ENCODE data around the gene ERFE.
"Not testable (repeated sequence)": the region's sequence is repeated elsewhere in the genome, so short reads cannot be mapped to it uniquely, and the experiment has no call there.

ERFE gene, protein sequence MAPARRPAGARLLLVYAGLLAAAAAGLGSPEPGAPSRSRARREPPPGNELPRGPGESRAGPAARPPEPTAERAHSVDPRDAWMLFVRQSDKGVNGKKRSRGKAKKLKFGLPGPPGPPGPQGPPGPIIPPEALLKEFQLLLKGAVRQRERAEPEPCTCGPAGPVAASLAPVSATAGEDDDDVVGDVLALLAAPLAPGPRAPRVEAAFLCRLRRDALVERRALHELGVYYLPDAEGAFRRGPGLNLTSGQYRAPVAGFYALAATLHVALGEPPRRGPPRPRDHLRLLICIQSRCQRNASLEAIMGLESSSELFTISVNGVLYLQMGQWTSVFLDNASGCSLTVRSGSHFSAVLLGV

DNA sequence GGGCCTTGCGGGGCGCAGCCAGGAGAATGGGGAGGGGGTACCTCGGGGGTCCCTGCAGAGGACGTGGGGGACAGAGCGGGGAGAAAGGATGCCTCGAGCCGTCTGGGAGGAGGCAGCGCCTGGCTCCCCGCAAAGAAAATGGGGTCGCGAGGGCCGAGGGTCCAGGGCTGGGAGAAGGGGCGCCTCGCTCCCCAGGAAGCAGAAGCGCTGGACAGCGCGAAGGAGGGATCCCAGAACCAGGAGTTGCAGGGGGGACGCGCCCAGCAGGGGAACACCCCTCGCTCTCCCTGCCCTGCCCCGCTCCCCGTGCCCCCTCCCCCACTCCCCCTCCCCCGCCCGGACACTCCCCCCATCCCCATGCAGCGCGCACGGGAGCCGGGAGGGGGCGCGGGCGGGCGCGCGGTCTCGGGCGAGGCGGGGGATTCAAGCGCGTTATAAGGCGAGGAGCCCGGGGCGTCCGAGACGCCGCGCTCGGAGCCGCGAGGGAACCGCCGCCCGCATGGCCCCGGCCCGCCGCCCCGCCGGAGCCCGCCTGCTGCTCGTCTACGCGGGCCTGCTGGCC lies at the start of gene ERFE:
ERFE (plus strand) TSS at position 462 of the 562 bp plus-strand sequence; CDS start at position 500, 38 bp downstream.
- no peak for DNase-seq

GRCh38 chr2:238113611-238114010 lies 45.2 kb upstream of the ERFE start:
- DNase-seq: no peak

DNA sequence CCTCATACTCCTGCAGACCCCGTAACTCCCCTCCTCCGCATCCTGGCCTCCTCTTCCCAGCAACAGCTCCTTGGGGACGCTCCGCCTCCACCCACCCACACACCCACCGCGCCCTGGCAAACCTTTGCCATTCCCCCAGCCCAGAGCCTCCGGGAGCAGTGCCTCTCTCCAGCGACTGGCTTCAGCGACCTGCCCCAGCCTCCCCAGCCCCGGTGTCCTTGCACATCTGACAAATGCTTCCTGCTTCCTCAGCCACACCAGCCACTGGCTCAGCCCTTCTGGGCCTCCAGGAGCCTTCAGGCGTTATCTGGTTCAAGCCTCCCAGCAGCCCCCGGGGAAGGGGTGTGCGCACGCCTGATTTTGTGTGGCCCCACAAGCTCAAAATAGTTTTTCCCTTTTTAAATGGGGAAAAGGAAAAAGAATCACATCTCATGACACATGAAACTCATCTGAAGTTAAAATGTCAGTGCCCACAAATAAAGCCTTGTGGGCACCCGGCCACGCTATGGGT lies 44.4 kb upstream of the ERFE start:
- DNase-seq: no peak

DNA sequence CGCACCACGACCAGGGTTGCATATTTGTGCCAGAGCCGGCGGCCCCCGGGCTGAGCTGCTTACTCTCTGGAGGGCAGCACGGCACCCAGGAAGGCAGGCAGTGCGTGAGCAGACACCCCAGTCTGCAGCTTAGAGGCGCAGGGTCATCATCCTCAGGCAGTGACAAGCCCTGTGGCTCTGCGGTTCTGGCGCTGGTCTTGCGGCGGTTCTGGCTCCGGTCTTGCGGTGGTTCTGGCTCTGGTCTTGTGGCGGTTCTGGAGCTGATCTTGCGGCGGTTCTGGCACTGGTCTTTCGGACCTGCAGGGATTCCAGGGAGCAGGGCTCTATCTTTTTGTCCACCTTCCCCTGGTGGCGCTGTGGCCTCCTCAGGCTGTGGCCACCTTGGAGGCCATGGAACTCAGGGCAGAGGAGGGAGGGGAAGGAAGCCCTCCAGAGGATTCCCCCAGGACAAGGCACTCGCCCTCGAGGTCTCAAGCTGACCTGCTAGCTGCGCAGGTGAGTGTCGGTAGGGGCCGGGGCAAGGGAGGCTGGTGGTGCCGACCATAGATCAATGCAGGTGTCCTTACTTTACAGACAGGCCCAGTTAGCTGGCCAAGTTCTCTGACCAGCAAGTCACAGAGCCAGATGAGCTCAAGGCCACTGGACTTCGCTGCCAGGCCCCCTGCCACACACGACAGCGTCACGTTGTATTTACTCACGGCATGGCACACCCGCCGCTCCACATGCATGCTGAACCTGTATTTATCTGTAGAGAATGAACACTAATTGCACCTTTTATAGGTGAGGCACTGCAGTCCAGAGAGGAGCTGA lies 43.7 kb upstream of the ERFE start:
- no peak for DNase-seq

GRCh38 chr2:238115709-238116108 lies 43.1 kb upstream of the ERFE start:
- DNase-seq: not testable (repeated sequence)

- DNase-seq: no peak
Measured at GRCh38 chr2:238116298-238117198, 42.2 kb upstream of the ERFE start.

- DNase-seq: no peak
Measured at GRCh38 chr2:238117199-238118154, 41.3 kb upstream of the ERFE start.

DNA sequence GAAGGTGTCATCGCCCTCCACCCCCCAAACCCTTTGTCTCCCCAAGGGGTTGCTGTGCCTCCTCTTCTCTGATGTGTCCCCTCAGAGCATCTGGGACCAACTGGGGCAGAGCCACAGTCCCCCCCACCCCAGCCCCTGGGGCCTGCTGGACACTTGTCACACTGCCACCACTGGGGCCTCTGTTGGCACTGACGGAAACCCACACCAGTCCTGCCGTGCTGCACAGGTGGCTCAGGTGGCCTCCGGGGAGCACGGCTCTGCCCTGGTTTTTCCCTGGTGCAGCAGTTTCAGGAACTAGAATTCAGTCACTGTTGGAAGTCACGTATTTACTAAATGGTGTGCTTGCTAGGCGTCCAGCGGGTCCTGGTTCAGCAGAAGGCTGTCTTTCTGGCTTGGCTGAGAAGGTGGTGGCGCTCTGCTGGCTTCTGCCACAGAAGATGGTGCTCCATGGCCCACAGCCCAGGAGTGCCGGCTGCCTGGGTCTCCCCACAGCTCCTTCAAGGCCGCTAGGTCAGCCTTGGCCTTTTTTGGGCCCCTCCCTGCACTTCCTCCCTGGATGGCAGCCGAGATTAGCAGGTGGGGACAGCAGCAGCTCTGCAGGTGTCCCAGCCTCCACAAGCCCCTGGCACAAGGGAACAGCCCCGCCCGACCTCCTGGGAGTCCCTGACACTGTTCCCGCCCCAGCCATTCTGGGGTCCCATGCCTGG lies 38.9 kb upstream of the ERFE start:
- no peak for DNase-seq

GRCh38 chr2:238120463-238121298 lies 38.1 kb upstream of the ERFE start:
- DNase-seq: no peak

GRCh38 chr2:238121511-238122286 lies 37.1 kb upstream of the ERFE start:
- no peak for DNase-seq

- DNase-seq: no peak
Measured at GRCh38 chr2:238122287-238123217, 36.2 kb upstream of the ERFE start.

GRCh38 chr2:238123218-238123971 lies 35.4 kb upstream of the ERFE start:
- no peak for DNase-seq

DNA sequence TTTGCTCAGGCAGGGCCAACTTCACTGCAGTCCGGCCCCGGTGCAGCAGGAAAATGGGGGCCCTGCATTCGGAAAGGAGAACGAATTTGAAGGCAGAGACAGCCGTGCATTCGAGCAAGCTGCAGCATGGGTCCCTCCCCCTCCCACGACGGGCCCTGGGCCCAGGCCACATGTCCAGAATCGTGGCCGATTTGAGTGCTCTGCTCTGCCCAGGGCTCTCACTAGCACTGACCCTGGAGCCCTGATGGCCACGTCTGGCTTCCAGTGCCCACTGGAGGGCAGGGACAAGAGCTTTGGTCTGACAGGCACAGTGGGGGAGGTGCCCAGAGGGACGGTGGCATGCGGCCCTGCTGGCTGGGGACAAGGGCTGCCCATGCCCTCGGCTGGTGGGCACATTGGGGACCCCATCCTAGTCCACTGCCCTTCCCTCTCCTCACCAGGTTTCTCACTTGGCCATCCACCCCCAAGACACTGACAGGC lies 34.7 kb upstream of the ERFE start:
- no peak for DNase-seq

- no peak for DNase-seq
Measured at GRCh38 chr2:238124488-238125126, 34.2 kb upstream of the ERFE start.

DNA sequence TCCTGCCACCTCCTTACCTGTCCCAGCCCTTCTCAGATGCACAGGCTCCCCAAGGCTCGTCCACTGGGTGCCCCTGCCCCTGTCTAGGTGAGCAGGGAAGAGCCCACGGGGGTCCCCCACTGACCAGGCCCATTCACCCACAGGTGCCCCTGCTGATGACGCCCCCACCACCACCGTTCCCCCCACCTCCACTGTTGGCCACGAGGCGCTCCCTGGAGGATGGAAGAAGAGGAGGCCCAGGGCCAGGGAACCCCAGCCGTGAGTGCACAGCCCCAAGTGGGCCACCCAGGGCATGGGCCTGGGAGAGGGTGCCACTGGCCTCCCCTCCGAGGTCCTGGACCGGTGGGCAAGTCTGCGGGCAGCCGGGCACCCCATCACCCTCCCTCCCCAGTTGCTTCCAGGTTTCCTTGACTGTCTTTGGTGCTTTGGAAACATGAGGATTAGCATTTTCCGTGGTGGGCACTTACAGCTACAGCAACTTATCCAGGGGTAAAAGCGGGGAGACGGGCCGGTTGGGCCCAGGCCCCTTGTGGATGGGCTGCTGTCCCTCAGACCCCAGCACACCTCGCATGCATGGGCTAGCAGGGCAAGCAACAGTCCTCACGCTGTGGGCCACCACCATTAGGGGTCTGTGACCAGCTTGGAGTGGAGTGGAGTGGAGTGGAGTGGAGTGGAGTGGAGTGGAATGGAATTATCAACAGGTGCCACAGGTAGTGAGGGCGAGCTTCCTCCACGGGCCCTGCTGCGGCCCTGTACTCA lies 33.5 kb upstream of the ERFE start:
- no peak for DNase-seq

All from activated CD4-positive, CD25-positive, alpha-beta regulatory T cell treated with anti-CD3 and anti-CD28 coated beads, Interleukin-2, amount 50 U/mL, for 72 hours (primary cell).